Activated CD4-positive, alpha-beta memory T cell treated with anti-CD3 and anti-CD28 coated beads for 36 hours (primary cell): Measurements from ENCODE around the gene MED10. TPM values are rescaled to one million over a fixed set of nuclear protein-coding genes. Genes with fewer than 3 reads are reported as not detected.

Experiments
- CTCF ChIA-PET: fragments of 350-600 bp; sonication (Branson Sonifier 250); formaldehyde crosslinking; loops from one replicate; lab custom pipeline; 2021; ENCODE audit warnings: antibody characterized with exemption, inconsistent platforms; lab: Charles Lee
- POLR2A ChIA-PET: fragments of 350-600 bp; sonication (Branson Sonifier 250); formaldehyde crosslinking; loops from one replicate; lab custom pipeline; 2021; ENCODE audit warnings: antibody characterized with exemption; lab: Charles Lee
- DNase-seq: peaks from one replicate; pipeline ENCODE4 v3.0.0-alpha.2; 2020
- H3K27ac Mint-ChIP-seq: one replicate; pipeline ENCODE4 v1.8.0; 2021; ENCODE audit warnings: mixed read lengths
- H3K27me3 Mint-ChIP-seq: one replicate; pipeline ENCODE4 v1.8.0; 2021; ENCODE audit warnings: mixed read lengths
- H3K36me3 Mint-ChIP-seq: one replicate; pipeline ENCODE4 v1.8.0; 2021; ENCODE audit warnings: mixed read lengths
- H3K4me1 Mint-ChIP-seq: one replicate; pipeline ENCODE4 v1.8.0; 2021; ENCODE audit warnings: low read depth, mixed read lengths
- H3K4me3 Mint-ChIP-seq: one replicate; pipeline ENCODE4 v1.8.0; 2021; ENCODE audit warnings: mild to moderate bottlenecking, mixed read lengths
- H3K9me3 Mint-ChIP-seq: one replicate; pipeline ENCODE4 v1.8.0; 2021; ENCODE audit warnings: mixed read lengths
- intact Hi-C: fragments of 100-400 bp; cut with micrococcal nuclease; formaldehyde crosslinking; loops from one replicate; pipeline ENCODE4 v1.15.1; 2023
- total RNA-seq, 2 experiments: library from RNA; stranded (reverse); gene quantifications; one replicate each; pipeline ENCODE4 v1.2.3, GENCODE V29; 2021

MED10 gene
- total RNA-seq, 2 experiments from 2014 or later: 49.8 to 51.6 TPM

- ChIA-PET POLR2A (no interaction called here), CTCF (no interaction called here)
- Mint-ChIP-seq H3K27ac (no peak overlapping the region), H3K36me3 (peaks cover 40% of the 10 kb centered on the region), H3K4me1 (no peaks in the 10 kb centered on the region), H3K4me3 (no peak overlapping the region), H3K27me3 (no peaks in the 10 kb centered on the region), H3K9me3 (peaks cover 21% of the 10 kb centered on the region)
- intact Hi-C loops: no loop called here
- DNase-seq: no peak
Measured at GRCh38 chr5:6333182-6333905, 45.0 kb downstream of the MED10 start.

GRCh38 chr5:6328173-6328572, 50.2 kb downstream of the MED10 start:
- peak; percentile 34 for DNase-seq
- CTCF ChIA-PET: no interaction called here
- H3K4me1 Mint-ChIP-seq: no peaks in the 10 kb centered on the region
- POLR2A ChIA-PET: no interaction called here
- H3K27me3 Mint-ChIP-seq: no peaks in the 10 kb centered on the region
- H3K4me3 Mint-ChIP-seq: no peak overlapping the region
- intact Hi-C loops: no loop called here
- H3K36me3 Mint-ChIP-seq: peaks cover 30% of the 10 kb centered on the region
- no peak overlapping the region for H3K27ac Mint-ChIP-seq
- peaks cover 24% of the 10 kb centered on the region for H3K9me3 Mint-ChIP-seq

- Mint-ChIP-seq H3K4me3 (no peak overlapping the region), H3K36me3 (peaks cover 20% of the 10 kb centered on the region), H3K27ac (no peak overlapping the region), H3K27me3 (no peaks in the 10 kb centered on the region), H3K4me1 (no peaks in the 10 kb centered on the region), H3K9me3 (peaks cover 24% of the 10 kb centered on the region)
- DNase-seq: no peak
- CTCF ChIA-PET: no interaction called here
- intact Hi-C loops: no loop called here
- POLR2A ChIA-PET: no interaction called here
Measured at GRCh38 chr5:6326776-6327175, 51.6 kb downstream of the MED10 start.

GRCh38 chr5:6322163-6322713, 56.1 kb downstream of the MED10 start:
- intact Hi-C loops: no loop called here
- Mint-ChIP-seq H3K9me3 (peaks cover 6% of the 10 kb centered on the region), H3K27me3 (no peaks in the 10 kb centered on the region), H3K36me3 (peaks cover 7% of the 10 kb centered on the region), H3K4me3 (no peak overlapping the region), H3K27ac (no peak overlapping the region), H3K4me1 (no peaks in the 10 kb centered on the region)
- POLR2A ChIA-PET: no interaction called here
- no peak for DNase-seq
- CTCF ChIA-PET: no interaction called here

Other genes starting within 250 kb of the MED10 start
- not detected for gene UBE2QL1, start 70.3 kb upstream of the MED10 start, total RNA-seq